Measurements from ENCODE around the gene KCNK1. TPM values are rescaled to one million over a fixed set of nuclear protein-coding genes. Genes with fewer than 3 reads are reported as not detected.

KCNK1 gene
- polyA plus RNA-seq, 1 of the 3 experiments (the other 2 are of a cell fraction) = 10.6 TPM

DNA sequence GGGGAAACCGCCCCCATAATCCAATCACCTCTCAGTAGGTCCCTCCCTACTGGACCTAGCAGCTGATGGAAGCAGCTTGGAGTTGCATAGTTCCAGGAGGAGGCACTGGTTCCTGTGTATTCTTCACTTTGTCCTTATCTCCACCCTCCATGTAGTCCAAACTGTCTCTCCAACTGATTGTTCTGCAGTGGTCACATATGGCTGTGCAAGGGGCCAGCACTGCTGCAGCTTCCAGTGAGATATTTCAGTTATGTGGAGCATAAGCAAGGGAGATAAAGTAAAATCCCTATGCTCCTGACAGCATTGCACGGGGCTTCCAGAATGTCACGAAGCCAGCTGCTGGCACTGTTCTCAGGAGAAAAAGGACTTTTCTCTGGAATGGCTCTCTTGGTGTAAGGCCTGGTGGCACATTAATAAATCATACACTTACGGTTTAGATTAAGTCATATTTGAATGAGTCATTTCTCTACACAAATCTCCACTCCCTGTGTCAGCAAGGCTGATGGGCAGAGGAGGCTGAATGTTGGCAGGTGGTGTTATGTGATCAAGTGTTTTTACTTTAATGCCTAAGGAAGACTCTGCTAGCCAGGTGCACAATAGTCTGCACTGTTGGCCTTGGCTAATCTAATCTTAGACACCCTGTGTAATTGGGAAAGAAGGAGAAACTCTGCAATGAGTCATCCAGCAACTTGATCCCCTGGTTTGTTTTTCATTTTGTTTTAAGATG, 93.4 kb downstream of the KCNK1 start (continued):
- TF ChIP-seq, protein P1, sequence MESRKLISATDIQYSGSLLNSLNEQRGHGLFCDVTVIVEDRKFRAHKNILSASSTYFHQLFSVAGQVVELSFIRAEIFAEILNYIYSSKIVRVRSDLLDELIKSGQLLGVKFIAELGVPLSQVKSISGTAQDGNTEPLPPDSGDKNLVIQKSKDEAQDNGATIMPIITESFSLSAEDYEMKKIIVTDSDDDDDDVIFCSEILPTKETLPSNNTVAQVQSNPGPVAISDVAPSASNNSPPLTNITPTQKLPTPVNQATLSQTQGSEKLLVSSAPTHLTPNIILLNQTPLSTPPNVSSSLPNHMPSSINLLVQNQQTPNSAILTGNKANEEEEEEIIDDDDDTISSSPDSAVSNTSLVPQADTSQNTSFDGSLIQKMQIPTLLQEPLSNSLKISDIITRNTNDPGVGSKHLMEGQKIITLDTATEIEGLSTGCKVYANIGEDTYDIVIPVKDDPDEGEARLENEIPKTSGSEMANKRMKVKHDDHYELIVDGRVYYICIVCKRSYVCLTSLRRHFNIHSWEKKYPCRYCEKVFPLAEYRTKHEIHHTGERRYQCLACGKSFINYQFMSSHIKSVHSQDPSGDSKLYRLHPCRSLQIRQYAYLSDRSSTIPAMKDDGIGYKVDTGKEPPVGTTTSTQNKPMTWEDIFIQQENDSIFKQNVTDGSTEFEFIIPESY (IDR thresholded peaks at IDR 0.05; ENCODE audit: borderline replicate concordance, low read depth) = 0 out of 2 replicates have a peak, but pooled peaks have one; percentile 47

DNA sequence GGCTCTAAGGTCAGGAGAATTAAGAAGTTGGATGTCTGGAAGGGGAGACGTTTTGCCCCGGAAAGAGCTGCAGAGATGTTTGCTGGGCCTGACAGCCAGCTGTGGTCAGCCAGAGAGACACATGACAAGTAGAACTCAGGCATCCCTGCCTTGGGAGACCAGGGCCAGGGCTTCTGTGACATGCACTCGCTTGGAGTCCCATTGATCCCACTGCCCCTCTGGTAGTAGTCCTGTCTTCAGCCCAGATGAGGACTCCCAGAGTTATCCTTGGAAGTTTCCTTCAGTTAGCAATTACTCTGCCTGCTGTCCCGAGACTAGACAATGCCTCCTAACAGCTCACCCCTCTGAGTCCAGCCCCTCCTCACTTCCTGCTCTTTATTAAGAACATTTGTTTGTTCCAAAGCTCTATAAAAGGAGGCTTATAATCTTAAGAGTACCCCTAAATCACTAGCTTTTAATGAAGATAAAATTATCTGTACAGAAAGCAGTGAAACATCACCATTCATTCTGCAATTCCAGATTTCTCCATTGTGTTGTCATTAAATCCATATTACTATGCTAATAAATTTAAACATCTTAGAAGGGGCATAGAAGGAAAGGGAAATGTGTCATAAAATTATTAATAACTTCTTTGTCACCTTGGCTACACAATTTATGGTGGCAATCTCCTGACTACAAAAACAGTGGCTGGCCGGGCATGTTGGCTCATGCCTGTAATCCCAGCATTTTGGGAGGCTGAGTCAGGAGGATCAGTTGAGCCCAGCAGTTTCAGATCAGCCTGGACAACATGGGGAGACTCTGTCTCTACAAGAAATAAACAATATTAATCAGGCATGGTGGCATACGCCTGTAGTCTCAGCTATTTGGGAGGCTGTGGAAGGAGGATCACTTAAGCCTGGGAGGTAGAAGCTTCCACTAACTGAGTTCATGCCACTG, 94.2 kb downstream of the KCNK1 start:
- Histone ChIP-seq H3K4me1 (ENCODE audit: control insufficient read depth in 1 of 2, insufficient read depth in 2 of 2, low read depth in 1 of 2, low read length in 1 of 2) (peaks cover 21 to 33% of the 10 kb centered on the region in 2 experiments; a peak in 3 of 4 replicates), H4K20me1 (ENCODE audit: insufficient read depth) (no peaks in the 10 kb centered on the region), H3K9ac (no peak overlapping the region), H3F3A (replicated peaks; ENCODE audit: insufficient read depth) (peaks cover 29% of the 10 kb centered on the region), H3K4me2 (peak overlapping the region; percentile 66), H3K4me3 (ENCODE audit: low read depth in 2 of 2, low read length in 1 of 2) (no peak overlapping the region), H3K36me3 (replicated peaks in 1 of 2; ENCODE audit: control insufficient read depth in 1 of 2, insufficient read depth in 2 of 2, low read length in 1 of 2) (no peaks in the 10 kb centered on the region), H3K27ac (ENCODE audit: low read depth in 2 of 2, low read length in 1 of 2) (peak overlapping the region; percentile 80 to 91), H3K9me2 (no peaks in the 10 kb centered on the region), H2AFZ (ENCODE audit: low read depth) (peak overlapping the region; percentile 23; the same call in 1 of the 2 replicates), H3K27me3 (ENCODE audit: insufficient read depth) (no peaks in the 10 kb centered on the region), H3K9me3 (no peaks in the 10 kb centered on the region), H3K79me2 (ENCODE audit: insufficient read depth) (no peaks in the 10 kb centered on the region)
- ChIA-PET CTCF (interaction anchor here (0.6 kb wide), 1 partner anchor 52 kb away, joined by 3 read pairs; no protein-coding TSS in a partner anchor), POLR2A (no interaction called here)
- DNase-seq = no peak
- WGBS (ENCODE audit: low lambda C conversion rate) = 39% methylated on average over 6 of the region's 6 CpGs
- TF ChIP-seq TAF1 (IDR thresholded peaks at IDR 0.05; ENCODE audit: borderline replicate concordance, low read depth, low read length) = no peak
- TF ChIP-seq EP300 (IDR thresholded peaks at IDR 0.05; ENCODE audit: borderline replicate concordance in 1 of 2, low read depth in 1 of 2, low read length in 1 of 2) = 0 out of 4 replicates have a peak, but pooled peaks of 1 of the 2 experiments have one; percentile 18

GRCh38 chr1:233710031-233710430, 96.1 kb downstream of the KCNK1 start:
- H4K20me1 ChIP-seq (ENCODE audit: insufficient read depth) = no peaks in the 10 kb centered on the region
- WGBS (ENCODE audit: low lambda C conversion rate) = 84% methylated on average over 2 of the region's 2 CpGs
- POLR2A ChIA-PET = no interaction called here
- peaks cover 16 to 31% of the 10 kb centered on the region in 2 experiments; a peak in 3 of 4 replicates for H3K4me1 ChIP-seq (ENCODE audit: control insufficient read depth in 1 of 2, insufficient read depth in 2 of 2, low read depth in 1 of 2, low read length in 1 of 2)
- no peaks in the 10 kb centered on the region for H3K9me3 ChIP-seq
- TF ChIP-seq NFIC (IDR thresholded peaks at IDR 0.05; ENCODE audit: borderline replicate concordance) (no peak), YY1 (IDR thresholded peaks at IDR 0.05; ENCODE audit: low read depth) (no peak), TAF1 (IDR thresholded peaks at IDR 0.05; ENCODE audit: borderline replicate concordance, low read depth, low read length) (no peak), ELF1 (IDR thresholded peaks at IDR 0.05) (no peak), EZH2phosphoT487 (IDR thresholded peaks at IDR 0.05; ENCODE audit: borderline replicate concordance, low read depth) (no peak), USF1 (IDR thresholded peaks at IDR 0.05; ENCODE audit: borderline replicate concordance, low read depth) (no peak)
- TF ChIP-seq, protein P2, sequence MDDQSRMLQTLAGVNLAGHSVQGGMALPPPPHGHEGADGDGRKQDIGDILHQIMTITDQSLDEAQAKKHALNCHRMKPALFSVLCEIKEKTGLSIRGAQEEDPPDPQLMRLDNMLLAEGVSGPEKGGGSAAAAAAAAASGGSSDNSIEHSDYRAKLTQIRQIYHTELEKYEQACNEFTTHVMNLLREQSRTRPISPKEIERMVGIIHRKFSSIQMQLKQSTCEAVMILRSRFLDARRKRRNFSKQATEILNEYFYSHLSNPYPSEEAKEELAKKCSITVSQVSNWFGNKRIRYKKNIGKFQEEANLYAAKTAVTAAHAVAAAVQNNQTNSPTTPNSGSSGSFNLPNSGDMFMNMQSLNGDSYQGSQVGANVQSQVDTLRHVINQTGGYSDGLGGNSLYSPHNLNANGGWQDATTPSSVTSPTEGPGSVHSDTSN (IDR thresholded peaks at IDR 0.05) = no peak
- CTCF ChIA-PET = interaction anchor here (1.3 kb wide), 2 partner anchors 11 to 269 kb away, joined by 5 to 6 read pairs; no protein-coding TSS in a partner anchor
- H3K27ac ChIP-seq (ENCODE audit: low read depth in 2 of 2, low read length in 1 of 2) = no peak overlapping the region
- H3K9me2 ChIP-seq = no peaks in the 10 kb centered on the region
- no peaks in the 10 kb centered on the region for H3K36me3 ChIP-seq (replicated peaks in 1 of 2; ENCODE audit: control insufficient read depth in 1 of 2, insufficient read depth in 2 of 2, low read length in 1 of 2)
- H3K27me3 ChIP-seq (ENCODE audit: insufficient read depth) = no peaks in the 10 kb centered on the region
- H3K4me3 ChIP-seq (ENCODE audit: low read depth in 2 of 2, low read length in 1 of 2) = no peak overlapping the region
- peaks cover 23% of the 10 kb centered on the region for H3F3A ChIP-seq (replicated peaks; ENCODE audit: insufficient read depth)
- DNase-seq = no peak
- no peak overlapping the region for H3K9ac ChIP-seq
- no peak overlapping the region for H3K4me2 ChIP-seq
- H3K79me2 ChIP-seq (ENCODE audit: insufficient read depth) = no peaks in the 10 kb centered on the region
- no peak overlapping the region for H2AFZ ChIP-seq (ENCODE audit: low read depth)
